Endodermal cell (in vitro differentiated cells): ENCODE measurements around the gene SCNN1G. TPM values are rescaled to one million over a fixed set of nuclear protein-coding genes. Genes with fewer than 3 reads are reported as not detected.

Source experiments
- DNase-seq: peaks from one replicate; pipeline ENCODE4 v3.0.0-alpha.2; 2017
- H3K27ac ChIP-seq: 2 replicates; pipeline ENCODE4 v1.5.1; 2013; ENCODE audit warnings: mild to moderate bottlenecking, low read depth, low read length, moderate library complexity
- H3K27me3 ChIP-seq: 2 replicates; pipeline ENCODE4 v1.6.1; 2013; ENCODE audit warnings: mild to moderate bottlenecking, low read length, moderate library complexity; ENCODE audit not compliant: insufficient read depth, control insufficient read depth, poor library complexity, severe bottlenecking
- H3K36me3 ChIP-seq: 2 replicates; pipeline ENCODE4 v1.7.0; 2013; ENCODE audit warnings: mild to moderate bottlenecking, low read length, moderate library complexity; ENCODE audit not compliant: control insufficient read depth, insufficient read depth
- H3K4me1 ChIP-seq: one replicate; pipeline ENCODE4 v1.7.0; 2013; ENCODE audit warnings: low read length; ENCODE audit not compliant: control insufficient read depth, insufficient read depth
- H3K4me3 ChIP-seq: 2 replicates; pipeline ENCODE4 v1.5.1; 2013; ENCODE audit warnings: mild to moderate bottlenecking, low read length, moderate library complexity
- H3K9ac ChIP-seq: 2 replicates; pipeline ENCODE4 v1.6.1; 2013; ENCODE audit warnings: mild to moderate bottlenecking, low read length, moderate library complexity; ENCODE audit not compliant: poor library complexity, severe bottlenecking; ENCODE audit errors: extremely low read depth
- H3K9me3 ChIP-seq: 2 replicates; pipeline ENCODE4 v1.6.1; 2013; ENCODE audit warnings: mild to moderate bottlenecking, low read length, moderate library complexity; ENCODE audit not compliant: control insufficient read depth
- H3K27ac Mint-ChIP-seq: 2 replicates; pipeline ENCODE4 v1.8.0; 2020; ENCODE audit warnings: mixed read lengths
- H3K27me3 Mint-ChIP-seq: 2 replicates; pipeline ENCODE4 v1.8.0; 2021; ENCODE audit warnings: mild to moderate bottlenecking, mixed read lengths; ENCODE audit not compliant: insufficient read depth
- H3K36me3 Mint-ChIP-seq: 2 replicates; pipeline ENCODE4 v1.8.0; 2020; ENCODE audit warnings: low read depth, mixed read lengths
- H3K4me1 Mint-ChIP-seq: 2 replicates; pipeline ENCODE4 v1.8.0; 2020; ENCODE audit warnings: mixed read lengths
- H3K4me3 Mint-ChIP-seq: 2 replicates; pipeline ENCODE4 v1.8.0; 2020; ENCODE audit warnings: mild to moderate bottlenecking, moderate library complexity, mixed read lengths
- H3K9me3 Mint-ChIP-seq: 2 replicates; pipeline ENCODE4 v1.8.0; 2020; ENCODE audit warnings: mild to moderate bottlenecking, mixed read lengths
- CTCF ChIP-seq: fragments of 200-600 bp; sonication (generic); conservative IDR thresholded peaks from 2 replicates; pipeline ENCODE4 v1.5.0; 2021; ENCODE audit warnings: antibody characterized with exemption, mild to moderate bottlenecking
- WGBS, 2 experiments: methylation state at CpG; one replicate each; pipeline versions ENCODE4 v1.1.5 to v1.1.7; 2013; ENCODE audit warnings: missing lambda C conversion rate in 2 of 2, mixed read lengths in 1 of 2; ENCODE audit not compliant: insufficient coverage in 1 of 2, insufficient read length in 1 of 2; 5-methylcytosine and 5-hydroxymethylcytosine counted together
- total RNA-seq, 2 donors: library from RNA; stranded (reverse); fragmentation: NEBNext Ultra II Directional in 1 of 2; extraction: Animal tissue kit (Norgen Biotek cat#: 25700) in 1 of 2; gene quantifications; 2 replicates in 1 of 2; 3 replicates in 1 of 2; pipeline ENCODE4 v1.2.1, GENCODE V29; 2021

SCNN1G gene
- total RNA-seq, 2 donors from 2014 or later: 0.09 TPM; not detected in 1

DNA sequence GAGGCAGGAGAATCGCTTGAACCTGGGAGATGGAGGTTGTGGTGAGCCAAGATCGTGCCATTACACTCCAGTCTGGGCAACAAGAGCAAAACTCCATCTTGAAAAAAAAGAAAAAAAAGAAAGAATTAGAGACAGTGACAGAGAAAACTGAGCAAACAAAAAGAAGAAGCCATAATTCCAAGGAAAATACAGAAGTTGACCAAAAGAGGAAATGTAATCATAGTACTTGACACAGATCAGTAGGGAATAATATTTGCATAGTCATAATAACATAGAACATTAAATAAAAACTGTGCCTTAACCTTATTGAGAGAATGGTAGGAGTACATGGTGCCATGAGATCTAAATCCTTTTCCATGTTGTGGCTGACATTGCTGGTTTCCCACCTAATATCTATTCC lies 18.6 kb upstream of the SCNN1G start:
- no peaks in the 10 kb centered on the region for H3K36me3 Mint-ChIP-seq

DNA sequence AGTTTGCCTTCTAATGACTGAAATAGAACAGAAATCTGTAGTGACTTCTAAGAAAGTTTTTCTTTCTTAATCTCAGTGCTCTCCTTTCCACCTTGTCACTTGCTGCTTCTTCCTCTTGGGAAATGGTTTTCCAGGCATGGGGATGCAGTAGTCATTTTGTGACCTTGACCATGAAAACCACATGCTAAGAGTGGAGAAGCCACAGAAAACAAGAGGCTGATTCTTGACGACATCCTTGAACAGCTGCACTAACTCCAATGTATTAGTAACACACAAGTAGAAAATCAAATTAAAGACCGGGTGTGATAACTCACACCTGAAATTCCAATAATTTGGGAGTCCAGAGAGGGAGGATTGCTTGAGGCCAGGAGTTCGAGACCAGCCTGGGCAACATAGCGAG lies 17.8 kb upstream of the SCNN1G start:
- H3K9me3 ChIP-seq: no peaks in the 10 kb centered on the region
- H3K27ac ChIP-seq: no peak overlapping the region
- no peak overlapping the region for H3K9ac ChIP-seq
- no peak for TF ChIP-seq CTCF
- H3K4me3 ChIP-seq: no peak overlapping the region
- no peaks in the 10 kb centered on the region for H3K27me3 ChIP-seq
- no peaks in the 10 kb centered on the region for H3K36me3 Mint-ChIP-seq
- peaks cover 8% of the 10 kb centered on the region for H3K9me3 Mint-ChIP-seq
- no peak overlapping the region for H3K27ac Mint-ChIP-seq
- H3K27me3 Mint-ChIP-seq: no peaks in the 10 kb centered on the region
- H3K4me3 Mint-ChIP-seq: no peak overlapping the region
- H3K4me1 ChIP-seq: no peaks in the 10 kb centered on the region
- WGBS, 2 experiments: 43 to 71% methylated on average over 1 to 2 of the region's 4 CpGs
- DNase-seq: no peak
- H3K36me3 ChIP-seq: no peaks in the 10 kb centered on the region
- H3K4me1 Mint-ChIP-seq: no peaks in the 10 kb centered on the region

More for the DNA sequence above, 18.6 kb upstream of the SCNN1G start:
- Histone ChIP-seq H3K9ac (no peak overlapping the region), H3K27me3 (no peaks in the 10 kb centered on the region), H3K9me3 (no peaks in the 10 kb centered on the region), H3K36me3 (no peaks in the 10 kb centered on the region), H3K4me1 (no peaks in the 10 kb centered on the region), H3K4me3 (no peak overlapping the region), H3K27ac (no peak overlapping the region)
- H3K27ac Mint-ChIP-seq: no peak overlapping the region
- no peak for DNase-seq
- peaks cover 16% of the 10 kb centered on the region for H3K9me3 Mint-ChIP-seq
- no peak overlapping the region for H3K4me3 Mint-ChIP-seq
- no peaks in the 10 kb centered on the region for H3K27me3 Mint-ChIP-seq
- TF ChIP-seq CTCF: no peak
- WGBS, 2 experiments: 100% methylated on average over 2 of the region's 2 CpGs; no CpG with 5 or more reads in 1 of the 2 experiments
- H3K4me1 Mint-ChIP-seq: no peaks in the 10 kb centered on the region

DNA sequence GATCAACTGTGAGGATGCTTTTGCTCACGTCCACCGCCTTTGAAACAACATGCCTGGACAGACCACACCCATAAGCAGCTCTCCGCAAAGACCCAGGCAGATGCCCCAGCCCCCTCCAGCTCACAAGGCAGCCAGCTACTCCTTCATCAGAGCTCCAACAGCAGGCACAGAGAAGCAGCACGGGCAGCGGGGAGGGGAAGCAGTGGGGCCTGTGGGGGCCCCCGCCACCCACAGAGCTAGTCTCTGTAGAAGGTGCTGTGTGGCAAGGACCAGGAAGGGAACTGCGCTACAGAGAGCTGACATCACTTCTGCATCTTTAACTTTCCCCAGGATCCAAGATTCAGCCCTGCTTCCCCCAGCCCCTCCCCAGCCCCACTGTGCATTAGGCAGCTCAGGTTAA lies 10.0 kb upstream of the SCNN1G start:
- H3K4me3 ChIP-seq: no peak overlapping the region
- H3K9me3 Mint-ChIP-seq: no peaks in the 10 kb centered on the region
- H3K27ac Mint-ChIP-seq: no peak overlapping the region
- TF ChIP-seq CTCF: no peak
- H3K27me3 ChIP-seq: peaks cover 9% of the 10 kb centered on the region
- DNase-seq: no peak
- no peak overlapping the region for H3K9ac ChIP-seq
- no peaks in the 10 kb centered on the region for H3K36me3 Mint-ChIP-seq
- H3K27ac ChIP-seq: no peak overlapping the region
- H3K9me3 ChIP-seq: no peaks in the 10 kb centered on the region
- no peaks in the 10 kb centered on the region for H3K4me1 ChIP-seq
- peaks cover 4% of the 10 kb centered on the region for H3K27me3 Mint-ChIP-seq
- H3K4me1 Mint-ChIP-seq: no peaks in the 10 kb centered on the region
- WGBS, 2 experiments: 68% methylated on average over 7 of the region's 7 CpGs; no CpG with 5 or more reads in 1 of the 2 experiments
- no peaks in the 10 kb centered on the region for H3K36me3 ChIP-seq
- no peak overlapping the region for H3K4me3 Mint-ChIP-seq
